Neural crest cell (in vitro differentiated cells): ENCODE data around the gene TMEM167A. TPM values are rescaled to one million over a fixed set of nuclear protein-coding genes. Genes with fewer than 3 reads are reported as not detected.

Experiments
- DNase-seq: peaks from one replicate; pipeline ENCODE4 v3.0.0; 2021; ENCODE audit warnings: low read depth, mixed read lengths, low spot score
- H3K27ac Mint-ChIP-seq: one replicate; pipeline ENCODE4 v1.8.0; 2021; ENCODE audit warnings: mild to moderate bottlenecking, mixed read lengths; ENCODE audit not compliant: unreplicated experiment
- H3K27me3 Mint-ChIP-seq: 2 replicates; pipeline ENCODE4 v1.8.0; 2021; ENCODE audit warnings: low read depth, mild to moderate bottlenecking, mixed read lengths
- H3K36me3 Mint-ChIP-seq: 2 replicates; pipeline ENCODE4 v1.8.0; 2021; ENCODE audit warnings: low read depth, mild to moderate bottlenecking, mixed read lengths
- H3K4me1 Mint-ChIP-seq: 2 replicates; pipeline ENCODE4 v1.8.0; 2021; ENCODE audit warnings: mixed read lengths
- H3K4me3 Mint-ChIP-seq: one replicate; pipeline ENCODE4 v1.8.0; 2021; ENCODE audit warnings: mild to moderate bottlenecking, mixed read lengths
- H3K9me3 Mint-ChIP-seq: 2 replicates; pipeline ENCODE4 v1.8.0; 2021; ENCODE audit warnings: mixed read lengths
- CTCF ChIP-seq: fragments of 200-600 bp; sonication (generic); conservative IDR thresholded peaks from 2 replicates; pipeline ENCODE4 v1.5.0; 2021; ENCODE audit warnings: antibody characterized with exemption, mild to moderate bottlenecking
- total RNA-seq: library from RNA; stranded (reverse); gene quantifications from 2 replicates; pipeline ENCODE4 v1.2.1, GENCODE V29; 2021

The TMEM167A gene
- total RNA-seq, 1 donor from 2014 or later, result 98.8 TPM

DNA sequence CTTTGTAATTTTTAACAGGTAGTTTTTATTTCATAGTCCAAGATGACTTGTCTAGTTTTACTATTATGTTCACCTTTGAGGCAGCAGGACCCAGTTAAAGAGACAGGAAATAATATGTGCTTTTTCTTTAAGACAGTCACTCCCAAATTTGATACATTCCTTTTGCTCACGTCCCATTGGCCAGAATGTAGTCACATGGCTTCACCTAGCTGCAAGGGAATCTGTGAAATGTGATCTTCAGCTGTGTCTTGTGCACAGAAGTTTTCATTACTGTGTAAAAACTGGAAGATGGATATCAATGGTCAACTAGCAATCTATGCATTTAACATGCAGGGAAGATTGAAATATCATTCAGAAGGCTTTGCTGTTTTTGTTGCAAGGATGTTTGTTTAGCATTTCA lies 41.3 kb upstream of the TMEM167A start:
- peaks cover 12% of the 10 kb centered on the region for H3K4me1 Mint-ChIP-seq
- peaks cover 25% of the 10 kb centered on the region for H3K36me3 Mint-ChIP-seq
- TF ChIP-seq CTCF, result no peak
- H3K4me3 Mint-ChIP-seq, result no peak overlapping the region
- no peaks in the 10 kb centered on the region for H3K27me3 Mint-ChIP-seq
- H3K9me3 Mint-ChIP-seq, result peaks cover 14% of the 10 kb centered on the region
- DNase-seq, result no peak
- H3K27ac Mint-ChIP-seq, result no peak overlapping the region

DNA sequence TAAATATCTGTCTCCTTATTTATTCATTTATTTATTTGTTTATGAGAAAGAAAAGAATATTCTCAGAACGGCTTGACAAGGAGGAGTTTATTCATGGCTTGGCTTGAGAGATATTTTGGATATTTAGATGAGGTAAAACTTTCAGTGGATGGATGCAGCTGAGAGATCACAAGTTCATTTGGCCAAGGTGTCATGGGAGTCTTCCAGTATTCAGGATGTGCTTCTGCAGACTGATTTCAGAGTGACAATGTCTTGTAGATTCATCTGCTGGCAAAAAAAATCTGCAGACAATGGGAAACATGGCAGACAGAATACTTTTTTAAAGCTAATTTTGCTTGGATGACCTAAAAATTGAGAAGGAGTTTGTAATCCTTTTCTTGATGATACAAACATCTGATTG lies 38.6 kb upstream of the TMEM167A start:
- Mint-ChIP-seq H3K27me3 (no peaks in the 10 kb centered on the region), H3K4me1 (peaks cover 12% of the 10 kb centered on the region), H3K27ac (no peak overlapping the region), H3K4me3 (no peak overlapping the region), H3K9me3 (peaks cover 24% of the 10 kb centered on the region), H3K36me3 (peaks cover 36% of the 10 kb centered on the region)
- DNase-seq, result no peak
- TF ChIP-seq CTCF, result no peak

GRCh38 chr5:83109380-83109779 lies 32.2 kb upstream of the TMEM167A start:
- DNase-seq, result no peak
- Mint-ChIP-seq H3K4me3 (no peak overlapping the region), H3K9me3 (peaks cover 12% of the 10 kb centered on the region), H3K36me3 (peaks cover 16% of the 10 kb centered on the region), H3K27me3 (no peaks in the 10 kb centered on the region), H3K4me1 (no peaks in the 10 kb centered on the region), H3K27ac (no peak overlapping the region)
- TF ChIP-seq CTCF, result no peak

GRCh38 chr5:83107692-83108420 lies 30.7 kb upstream of the TMEM167A start:
- Mint-ChIP-seq H3K9me3 (peaks cover 8% of the 10 kb centered on the region), H3K4me3 (no peak overlapping the region), H3K27me3 (no peaks in the 10 kb centered on the region), H3K4me1 (no peaks in the 10 kb centered on the region), H3K36me3 (peaks cover 9% of the 10 kb centered on the region), H3K27ac (no peak overlapping the region)
- no peak for DNase-seq
- TF ChIP-seq CTCF, result no peak

GRCh38 chr5:83104021-83104420 lies 26.8 kb upstream of the TMEM167A start:
- Mint-ChIP-seq H3K27ac (no peak overlapping the region), H3K9me3 (no peaks in the 10 kb centered on the region), H3K36me3 (no peaks in the 10 kb centered on the region), H3K4me3 (no peak overlapping the region), H3K4me1 (peaks cover 9% of the 10 kb centered on the region), H3K27me3 (no peaks in the 10 kb centered on the region)
- TF ChIP-seq CTCF, result no peak
- no peak for DNase-seq
